Astrocyte (in vitro differentiated cells and primary cell): Measurements from ENCODE around the gene HSPG2. TPM values are rescaled to one million over a fixed set of nuclear protein-coding genes. Genes with fewer than 3 reads are reported as not detected.
A peak's percentile ranks its signal among the peaks of the same experiment; 100 is the strongest.

Experiments
- DNase-seq: peaks from one replicate; pipeline ENCODE4 v3.0.0-alpha.2; 2010; ENCODE audit warnings: low read depth
- FAIRE-seq: peaks from 2 replicates; lab custom pipeline; 2011; peaks lifted over from hg19 to GRCh38; lab: Jason Lieb, UNC
- H2AFZ ChIP-seq: 2 replicates; pipeline ENCODE4 v1.6.0; 2012; ENCODE audit warnings: low read depth, low read length, inconsistent platforms
- H3K27ac ChIP-seq: 2 replicates; pipeline ENCODE4 v1.5.1; 2011; ENCODE audit warnings: low read depth, low read length, inconsistent platforms
- H3K27me3 ChIP-seq: 2 replicates; pipeline ENCODE4 v1.6.0; 2011; ENCODE audit warnings: low read length, inconsistent platforms; ENCODE audit not compliant: insufficient read depth
- H3K36me3 ChIP-seq: 2 replicates; pipeline ENCODE4 v1.5.1; 2011; ENCODE audit warnings: low read length, inconsistent platforms; ENCODE audit not compliant: insufficient read depth
- H3K4me1 ChIP-seq: 2 replicates; pipeline ENCODE4 v1.5.1; 2011; ENCODE audit warnings: low read length, inconsistent platforms; ENCODE audit not compliant: insufficient read depth
- H3K4me2 ChIP-seq: 2 replicates; pipeline ENCODE4 v1.6.0; 2012; ENCODE audit warnings: low read length, inconsistent platforms
- H3K4me3 ChIP-seq: 2 replicates; pipeline ENCODE4 v1.5.1; 2011; ENCODE audit warnings: low read depth, mild to moderate bottlenecking, low read length, inconsistent platforms; ENCODE audit not compliant: insufficient read depth
- H3K79me2 ChIP-seq: 2 replicates; pipeline ENCODE4 v1.6.0; 2012; ENCODE audit warnings: mild to moderate bottlenecking, low read length, inconsistent platforms; ENCODE audit not compliant: insufficient read depth
- H3K9ac ChIP-seq: 2 replicates; pipeline ENCODE4 v1.6.0; 2012; ENCODE audit warnings: mild to moderate bottlenecking, low read length, inconsistent platforms
- H3K9me3 ChIP-seq: 2 replicates; pipeline ENCODE4 v1.5.1; 2012; ENCODE audit warnings: low read depth, mild to moderate bottlenecking, low read length, inconsistent platforms; ENCODE audit not compliant: insufficient read depth
- H4K20me1 ChIP-seq: 2 replicates; pipeline ENCODE4 v1.6.0; 2012; ENCODE audit warnings: low read length, inconsistent platforms; ENCODE audit not compliant: insufficient read depth
- H3K27ac Mint-ChIP-seq: one replicate; pipeline ENCODE4 v1.8.0; 2021; ENCODE audit warnings: mild to moderate bottlenecking, mixed read lengths; ENCODE audit not compliant: unreplicated experiment
- H3K27me3 Mint-ChIP-seq: one replicate; pipeline ENCODE4 v1.8.0; 2021; ENCODE audit warnings: low read depth, mixed read lengths; ENCODE audit not compliant: unreplicated experiment
- H3K36me3 Mint-ChIP-seq: one replicate; pipeline ENCODE4 v1.8.0; 2021; ENCODE audit warnings: low read depth, mixed read lengths; ENCODE audit not compliant: unreplicated experiment
- H3K4me1 Mint-ChIP-seq: one replicate; pipeline ENCODE4 v1.8.0; 2021; ENCODE audit warnings: low read depth, mixed read lengths; ENCODE audit not compliant: unreplicated experiment
- H3K4me3 Mint-ChIP-seq: one replicate; pipeline ENCODE4 v1.8.0; 2021; ENCODE audit warnings: mild to moderate bottlenecking, moderate library complexity, mixed read lengths; ENCODE audit not compliant: unreplicated experiment
- H3K9me3 Mint-ChIP-seq: one replicate; pipeline ENCODE4 v1.8.0; 2021; ENCODE audit warnings: mild to moderate bottlenecking, mixed read lengths; ENCODE audit not compliant: unreplicated experiment
- EZH2 ChIP-seq: IDR thresholded peaks from 2 replicates; pipeline ENCODE4 v1.6.1; 2012; ENCODE audit warnings: mild to moderate bottlenecking, low read length, inconsistent platforms; ENCODE audit not compliant: insufficient read depth
- total RNA-seq: library from RNA; stranded (reverse); gene quantifications from 2 replicates; pipeline ENCODE4 v1.2.1, GENCODE V29; 2021
- TF ChIP-seq, protein P1 (sequence below): IDR thresholded peaks from 2 replicates; pipeline ENCODE4 v1.5.1; 2011; ENCODE audit warnings: low read depth, mild to moderate bottlenecking, inconsistent platforms, low read length, moderate library complexity; ENCODE audit not compliant: insufficient read depth

The HSPG2 gene
- total RNA-seq, 1 donor from 2014 or later = 249 TPM

DNA sequence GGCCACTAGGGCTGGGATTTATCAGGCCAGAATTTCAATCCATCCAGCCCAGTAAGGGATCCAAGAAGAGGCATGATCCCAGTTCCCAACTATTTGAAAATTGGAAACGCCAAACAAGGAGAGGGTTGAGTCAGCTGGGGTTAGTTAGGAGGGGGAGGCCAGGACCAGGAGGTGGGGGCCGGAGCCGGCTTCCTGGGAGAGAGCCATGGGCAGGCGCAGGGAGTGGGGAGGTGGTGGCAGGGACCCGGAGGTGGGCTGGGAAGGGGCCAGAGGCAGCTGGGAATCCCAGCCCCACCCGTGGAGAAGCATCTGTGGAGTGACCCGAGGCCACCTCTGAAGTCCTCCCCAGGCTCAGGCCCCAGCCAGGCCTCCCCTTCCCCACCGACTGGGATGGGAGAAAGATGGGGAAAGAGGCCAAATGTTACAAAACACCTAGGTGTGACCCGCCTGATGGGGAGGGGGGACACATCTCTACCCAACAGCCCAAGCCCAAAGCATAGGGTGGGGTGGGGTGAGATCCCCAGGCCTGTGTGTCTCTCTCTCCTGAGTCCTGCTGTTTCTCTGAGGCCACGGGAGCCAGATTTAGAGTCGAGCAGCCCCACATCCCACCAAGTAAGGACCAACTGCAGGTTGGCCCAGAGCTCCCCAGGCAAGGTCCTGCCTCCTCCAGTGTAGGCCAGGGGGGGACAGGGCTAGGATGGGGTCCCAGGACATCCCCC, 10.1 kb downstream of the HSPG2 start:
- no peaks in the 10 kb centered on the region for H3K9me3 Mint-ChIP-seq
- Histone ChIP-seq H4K20me1 (peaks cover 34% of the 10 kb centered on the region), H3K79me2 (peaks cover 94% of the 10 kb centered on the region), H3K9ac (peak overlapping the region; percentile 60), H3K4me3 (no peak overlapping the region), H2AFZ (no peak overlapping the region), H3K4me1 (peaks cover 48% of the 10 kb centered on the region), H3K4me2 (peak overlapping the region; percentile 53), H3K9me3 (no peaks in the 10 kb centered on the region), H3K27me3 (no peaks in the 10 kb centered on the region), H3K27ac (peak overlapping the region; percentile 61), H3K36me3 (peaks cover 4% of the 10 kb centered on the region)
- peak overlapping the region; percentile 66 for H3K27ac Mint-ChIP-seq
- TF ChIP-seq, protein P1, sequence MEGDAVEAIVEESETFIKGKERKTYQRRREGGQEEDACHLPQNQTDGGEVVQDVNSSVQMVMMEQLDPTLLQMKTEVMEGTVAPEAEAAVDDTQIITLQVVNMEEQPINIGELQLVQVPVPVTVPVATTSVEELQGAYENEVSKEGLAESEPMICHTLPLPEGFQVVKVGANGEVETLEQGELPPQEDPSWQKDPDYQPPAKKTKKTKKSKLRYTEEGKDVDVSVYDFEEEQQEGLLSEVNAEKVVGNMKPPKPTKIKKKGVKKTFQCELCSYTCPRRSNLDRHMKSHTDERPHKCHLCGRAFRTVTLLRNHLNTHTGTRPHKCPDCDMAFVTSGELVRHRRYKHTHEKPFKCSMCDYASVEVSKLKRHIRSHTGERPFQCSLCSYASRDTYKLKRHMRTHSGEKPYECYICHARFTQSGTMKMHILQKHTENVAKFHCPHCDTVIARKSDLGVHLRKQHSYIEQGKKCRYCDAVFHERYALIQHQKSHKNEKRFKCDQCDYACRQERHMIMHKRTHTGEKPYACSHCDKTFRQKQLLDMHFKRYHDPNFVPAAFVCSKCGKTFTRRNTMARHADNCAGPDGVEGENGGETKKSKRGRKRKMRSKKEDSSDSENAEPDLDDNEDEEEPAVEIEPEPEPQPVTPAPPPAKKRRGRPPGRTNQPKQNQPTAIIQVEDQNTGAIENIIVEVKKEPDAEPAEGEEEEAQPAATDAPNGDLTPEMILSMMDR = no peak
- no peak for TF ChIP-seq EZH2
- H3K4me3 Mint-ChIP-seq = no peak overlapping the region
- no peaks in the 10 kb centered on the region for H3K27me3 Mint-ChIP-seq
- H3K4me1 Mint-ChIP-seq = peaks cover 45% of the 10 kb centered on the region
- FAIRE-seq (no peak), DNase-seq (peak; percentile 89)
- H3K36me3 Mint-ChIP-seq = peaks cover 26% of the 10 kb centered on the region

DNA sequence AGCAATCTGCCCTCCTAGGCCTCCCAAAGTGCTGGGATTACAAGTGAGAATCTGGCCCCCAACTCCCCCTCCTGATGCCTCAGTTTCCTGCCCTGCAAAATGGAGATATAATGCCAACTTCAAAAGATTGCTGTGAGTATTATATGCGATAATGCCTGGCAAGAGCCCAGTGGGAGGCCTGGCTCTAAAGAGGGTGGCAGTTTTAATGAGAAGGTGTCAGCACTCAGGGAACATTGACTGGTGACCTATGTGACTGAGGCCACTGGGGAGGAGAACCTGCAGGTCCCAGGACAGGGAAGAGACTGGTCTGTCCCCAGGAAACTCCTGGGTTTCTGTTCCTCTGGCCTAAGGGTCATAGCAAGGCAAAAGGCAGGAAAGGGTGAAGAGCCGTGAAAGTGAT, 11.0 kb downstream of the HSPG2 start:
- Histone ChIP-seq H3K9ac (peak overlapping the region; percentile 60), H3K27me3 (no peaks in the 10 kb centered on the region), H3K9me3 (no peaks in the 10 kb centered on the region), H3K27ac (peak overlapping the region; percentile 61), H3K79me2 (peaks cover 93% of the 10 kb centered on the region), H3K4me1 (peaks cover 42% of the 10 kb centered on the region), H3K4me2 (peak overlapping the region; percentile 53), H3K4me3 (no peak overlapping the region), H4K20me1 (peaks cover 40% of the 10 kb centered on the region), H2AFZ (no peak overlapping the region), H3K36me3 (peaks cover 4% of the 10 kb centered on the region)
- TF ChIP-seq, protein P1 = no peak
- TF ChIP-seq EZH2 = no peak
- DNase-seq (no peak), FAIRE-seq (no peak)
- no peaks in the 10 kb centered on the region for H3K27me3 Mint-ChIP-seq
- peak overlapping the region; percentile 60 for H3K4me3 Mint-ChIP-seq
- H3K27ac Mint-ChIP-seq = no peak overlapping the region
- no peaks in the 10 kb centered on the region for H3K9me3 Mint-ChIP-seq
- peaks cover 26% of the 10 kb centered on the region for H3K36me3 Mint-ChIP-seq
- H3K4me1 Mint-ChIP-seq = peaks cover 39% of the 10 kb centered on the region

DNA sequence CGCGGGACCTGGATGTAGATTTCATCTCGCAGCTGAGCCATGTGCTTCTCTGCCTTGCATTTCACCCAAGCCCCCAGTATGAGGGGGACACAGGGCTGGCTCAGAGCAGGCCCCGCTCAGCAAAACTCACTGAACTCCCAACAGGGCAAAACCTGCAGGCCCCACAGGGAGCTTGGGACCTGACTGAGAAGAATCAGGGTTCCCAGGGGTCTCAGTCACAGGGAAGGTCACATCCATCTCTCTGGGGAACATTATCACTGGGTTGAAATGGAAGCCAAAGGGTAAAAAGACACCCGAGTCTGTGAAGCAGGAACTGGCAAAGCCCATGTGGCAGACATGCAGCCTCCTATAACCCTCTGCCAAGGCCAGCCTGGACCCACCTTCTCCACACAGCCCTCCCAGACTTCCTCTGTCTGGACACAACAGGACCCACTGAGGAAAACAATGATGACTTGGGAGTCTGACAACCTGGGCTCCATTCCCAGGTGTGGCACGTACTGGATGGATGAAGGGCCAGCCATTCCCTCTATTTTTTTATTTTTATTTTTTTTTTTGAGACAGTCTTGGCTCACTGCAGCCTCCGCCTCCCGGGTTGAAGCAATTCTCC, 11.7 kb downstream of the HSPG2 start:
- H3K9ac ChIP-seq = no peak overlapping the region
- H3K9me3 ChIP-seq = no peaks in the 10 kb centered on the region
- no peak overlapping the region for H3K27ac ChIP-seq
- H3K36me3 Mint-ChIP-seq = peaks cover 25% of the 10 kb centered on the region
- H4K20me1 ChIP-seq = peaks cover 43% of the 10 kb centered on the region
- no peak overlapping the region for H2AFZ ChIP-seq
- H3K4me1 Mint-ChIP-seq = peaks cover 38% of the 10 kb centered on the region
- no peak overlapping the region for H3K27ac Mint-ChIP-seq
- no peaks in the 10 kb centered on the region for H3K27me3 ChIP-seq
- no peaks in the 10 kb centered on the region for H3K9me3 Mint-ChIP-seq
- no peak overlapping the region for H3K4me3 ChIP-seq
- no peaks in the 10 kb centered on the region for H3K27me3 Mint-ChIP-seq
- H3K4me2 ChIP-seq = no peak overlapping the region
- H3K79me2 ChIP-seq = peaks cover 87% of the 10 kb centered on the region
- H3K4me1 ChIP-seq = peaks cover 42% of the 10 kb centered on the region
- no peak overlapping the region for H3K4me3 Mint-ChIP-seq
- TF ChIP-seq, protein P1 = no peak
- no peak for TF ChIP-seq EZH2
- H3K36me3 ChIP-seq = peaks cover 4% of the 10 kb centered on the region
- no peak for DNase-seq
- no peak for FAIRE-seq
